T-cell (primary cell): ENCODE measurements around the gene LGR6. TPM values are rescaled to one million over a fixed set of nuclear protein-coding genes. Genes with fewer than 3 reads are reported as not detected.
"Not testable (repeated sequence)": the region's sequence is repeated elsewhere in the genome, so short reads cannot be mapped to it uniquely, and the experiment has no call there.

ENCODE experiments used
- ATAC-seq, 4 experiments: fragments of 200-7000 bp in 3 of 4; fragments of 150-1000 bp in 1 of 4; cut with Tn5 transposase; replicated peaks in 1 of 4; 1 replicate in 3 of 4; 2 replicates in 1 of 4; pipeline ENCODE4 v1.10.0; 2021; ENCODE audit warnings: moderate library complexity in 3 of 4, mild to moderate bottlenecking in 2 of 4, moderate number of reproducible peaks in 1 of 4
- CTCF ChIA-PET, 2 donors: fragments of 300-600 bp; sonication (Branson Sonifier 250); formaldehyde crosslinking; loops; one replicate each; lab custom pipeline; 2022; ENCODE audit warnings: antibody characterized with exemption in 2 of 2; lab: Charles Lee
- POLR2A ChIA-PET, 2 donors: fragments of 300-600 bp; sonication (Branson Sonifier 250); formaldehyde crosslinking; loops; one replicate each; lab custom pipeline; 2022; ENCODE audit warnings: antibody characterized with exemption in 2 of 2; lab: Charles Lee
- DNase-seq, 35 experiments: peaks; one replicate each; pipeline versions ENCODE4 v3.0.0 to v3.0.0-alpha.2; 2013 to 2023
- H3K27ac ChIP-seq: one replicate; pipeline ENCODE4 v1.5.1; 2013; ENCODE audit warnings: low read length
- H3K27me3 ChIP-seq, 2 experiments: replicated peaks in 1 of 2; 1 replicate in 1 of 2; 2 replicates in 1 of 2; pipeline versions ENCODE4 v1.6.1 to v1.7.0; 2013; ENCODE audit warnings: low read length in 1 of 2, mixed read lengths in 1 of 2; ENCODE audit not compliant: control insufficient read depth in 2 of 2, insufficient read depth in 2 of 2; ENCODE audit errors: extremely low read depth in 1 of 2
- H3K36me3 ChIP-seq, 2 donors: 1 replicate in 1 of 2; 2 replicates in 1 of 2; pipeline versions ENCODE4 v1.6.1 to v1.7.0; 2013; ENCODE audit warnings: low read length in 1 of 2; ENCODE audit not compliant: control insufficient read depth in 2 of 2, insufficient read depth in 1 of 2; ENCODE audit errors: extremely low read depth in 1 of 2
- H3K4me1 ChIP-seq, 2 experiments: 1 replicate in 1 of 2; 2 replicates in 1 of 2; pipeline versions ENCODE4 v1.6.1 to v1.7.0; 2013; ENCODE audit warnings: low read length in 2 of 2, mixed read lengths in 1 of 2; ENCODE audit not compliant: insufficient read depth in 2 of 2, control insufficient read depth in 1 of 2; ENCODE audit errors: extremely low read depth in 1 of 2
- H3K4me3 ChIP-seq, 2 donors: 1 replicate in 1 of 2; 2 replicates in 1 of 2; pipeline versions ENCODE4 v1.5.1 to v1.7.0; 2013; ENCODE audit warnings: mild to moderate bottlenecking in 2 of 2, low read length in 1 of 2, moderate library complexity in 1 of 2; ENCODE audit not compliant: control insufficient read depth in 1 of 2; ENCODE audit errors: extremely low read depth in 1 of 2
- H3K9me3 ChIP-seq: 2 replicates; pipeline ENCODE4 v1.7.0; 2013
- H3K27ac Mint-ChIP-seq, 2 donors: one replicate each; pipeline ENCODE4 v1.8.0; 2020 to 2021; ENCODE audit warnings: mild to moderate bottlenecking in 2 of 2, mixed read lengths in 2 of 2
- H3K27me3 Mint-ChIP-seq, 2 donors: one replicate each; pipeline ENCODE4 v1.8.0; 2021 to 2022; ENCODE audit warnings: mixed read lengths in 2 of 2
- H3K36me3 Mint-ChIP-seq: one replicate; pipeline ENCODE4 v1.8.0; 2021; ENCODE audit warnings: mixed read lengths
- H3K4me1 Mint-ChIP-seq, 3 donors: one replicate each; pipeline ENCODE4 v1.8.0; 2020 to 2022; ENCODE audit warnings: mixed read lengths in 3 of 3, mild to moderate bottlenecking in 1 of 3
- H3K4me3 Mint-ChIP-seq, 3 donors: one replicate each; pipeline ENCODE4 v1.8.0; 2020 to 2022; ENCODE audit warnings: mild to moderate bottlenecking in 3 of 3, mixed read lengths in 3 of 3, moderate library complexity in 3 of 3
- H3K9me3 Mint-ChIP-seq, 3 donors: one replicate each; pipeline ENCODE4 v1.8.0; 2020 to 2022; ENCODE audit warnings: mixed read lengths in 3 of 3
- WGBS: methylation state at CpG from one replicate; pipeline ENCODE4 v1.1.5; 2013; ENCODE audit warnings: missing lambda C conversion rate; ENCODE audit not compliant: insufficient coverage; 5-methylcytosine and 5-hydroxymethylcytosine counted together
- total RNA-seq, 35 experiments: library from RNA in 6 of 35; stranded (reverse) in 6 of 35; fragments of 120-200 nt in 1 of 35; gene quantifications; one replicate each; pipeline versions ENCODE4 v1.2.1 to v1.2.4 and lab custom pipeline; 2013 to 2026

The LGR6 gene, protein sequence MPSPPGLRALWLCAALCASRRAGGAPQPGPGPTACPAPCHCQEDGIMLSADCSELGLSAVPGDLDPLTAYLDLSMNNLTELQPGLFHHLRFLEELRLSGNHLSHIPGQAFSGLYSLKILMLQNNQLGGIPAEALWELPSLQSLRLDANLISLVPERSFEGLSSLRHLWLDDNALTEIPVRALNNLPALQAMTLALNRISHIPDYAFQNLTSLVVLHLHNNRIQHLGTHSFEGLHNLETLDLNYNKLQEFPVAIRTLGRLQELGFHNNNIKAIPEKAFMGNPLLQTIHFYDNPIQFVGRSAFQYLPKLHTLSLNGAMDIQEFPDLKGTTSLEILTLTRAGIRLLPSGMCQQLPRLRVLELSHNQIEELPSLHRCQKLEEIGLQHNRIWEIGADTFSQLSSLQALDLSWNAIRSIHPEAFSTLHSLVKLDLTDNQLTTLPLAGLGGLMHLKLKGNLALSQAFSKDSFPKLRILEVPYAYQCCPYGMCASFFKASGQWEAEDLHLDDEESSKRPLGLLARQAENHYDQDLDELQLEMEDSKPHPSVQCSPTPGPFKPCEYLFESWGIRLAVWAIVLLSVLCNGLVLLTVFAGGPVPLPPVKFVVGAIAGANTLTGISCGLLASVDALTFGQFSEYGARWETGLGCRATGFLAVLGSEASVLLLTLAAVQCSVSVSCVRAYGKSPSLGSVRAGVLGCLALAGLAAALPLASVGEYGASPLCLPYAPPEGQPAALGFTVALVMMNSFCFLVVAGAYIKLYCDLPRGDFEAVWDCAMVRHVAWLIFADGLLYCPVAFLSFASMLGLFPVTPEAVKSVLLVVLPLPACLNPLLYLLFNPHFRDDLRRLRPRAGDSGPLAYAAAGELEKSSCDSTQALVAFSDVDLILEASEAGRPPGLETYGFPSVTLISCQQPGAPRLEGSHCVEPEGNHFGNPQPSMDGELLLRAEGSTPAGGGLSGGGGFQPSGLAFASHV
- total RNA-seq (10 to 100 TPM in 1 of 5 donors, 1 to 10 TPM in 3, under 1 TPM in 1; 0.58 to 13.1 (median 1.8) TPM), total RNA-seq (lab: John Stamatoyannopoulos, UW) (0.05 to 12.5 (median 1.6) reads per million in 29 experiments)
- 6.7 TPM for total RNA-seq (2013)

DNA sequence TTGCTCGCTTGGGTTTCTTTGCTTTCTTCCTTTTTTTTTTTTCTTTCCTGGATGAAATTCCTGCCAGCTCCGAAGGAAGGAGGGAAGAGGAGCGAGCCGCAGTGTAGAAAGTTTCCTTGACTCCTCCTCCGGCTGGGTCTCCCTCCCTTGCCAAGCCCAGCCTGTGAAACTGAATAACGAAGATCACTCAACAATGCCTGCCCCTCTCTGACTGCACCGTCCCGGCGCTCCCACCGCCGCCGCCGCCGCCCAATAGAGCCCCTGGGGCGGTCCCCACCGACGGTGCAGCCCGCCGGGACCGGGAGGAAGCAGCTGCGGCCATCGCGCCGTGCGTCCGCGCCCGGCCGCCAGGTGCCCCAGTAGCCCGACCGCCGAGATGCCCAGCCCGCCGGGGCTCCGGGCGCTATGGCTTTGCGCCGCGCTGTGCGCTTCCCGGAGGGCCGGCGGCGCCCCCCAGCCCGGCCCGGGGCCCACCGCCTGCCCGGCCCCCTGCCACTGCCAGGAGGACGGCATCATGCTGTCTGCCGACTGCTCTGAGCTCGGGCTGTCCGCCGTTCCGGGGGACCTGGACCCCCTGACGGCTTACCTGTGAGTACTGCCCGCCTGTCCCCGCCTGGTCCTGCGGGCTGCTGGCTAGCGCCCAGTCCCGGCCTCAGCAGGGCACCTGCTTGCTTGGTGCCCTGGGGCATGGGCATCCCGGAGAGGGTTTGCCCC lies at the start of gene LGR6:
LGR6 (plus strand) TSS at position 186 of the 714 bp plus-strand sequence; CDS start at position 377, 191 bp downstream.
- H3K36me3 Mint-ChIP-seq, result no peaks in the 10 kb centered on the region

DNA sequence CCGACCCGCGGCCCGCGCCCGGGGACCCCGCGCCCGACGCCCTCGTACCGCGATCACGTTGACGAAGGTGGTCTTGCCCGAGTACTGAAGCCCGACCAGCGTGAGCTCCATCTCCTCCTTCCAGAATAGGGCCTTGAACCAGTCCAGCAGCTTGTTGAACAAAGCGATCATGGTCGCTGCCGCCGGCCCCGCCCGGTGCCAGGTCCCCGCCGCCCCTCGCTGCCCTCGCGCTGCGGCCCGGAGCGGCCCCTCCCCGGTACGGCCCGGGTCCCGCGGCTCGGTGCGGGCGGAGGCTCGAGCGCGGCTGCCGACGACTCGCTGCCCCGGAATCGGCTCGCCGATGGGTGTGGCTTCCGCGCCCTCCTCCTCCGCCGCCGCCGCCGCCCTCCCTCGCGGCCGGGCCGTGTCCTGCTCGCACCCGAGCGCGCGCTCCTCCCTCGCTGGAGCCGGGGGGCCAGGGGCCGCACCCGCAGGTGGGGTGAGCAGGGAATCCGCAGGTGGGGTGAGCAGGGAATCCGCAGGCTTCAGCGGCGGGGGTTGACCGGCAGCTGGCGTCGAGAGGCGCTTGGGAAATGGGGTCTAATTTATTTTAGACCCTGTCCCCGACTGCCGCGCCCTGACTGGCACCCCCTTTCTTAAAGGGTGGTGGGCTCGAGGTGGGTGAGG lies 49.1 kb upstream of the LGR6 start, which contains the start of gene ARL8A:
ARL8A (minus strand) TSS at position 336 of the 666 bp plus-strand sequence; CDS start at position 171, 165 bp downstream.
- peak; percentile 77 to 89 (median 84) for ATAC-seq
- H3K27ac ChIP-seq, result peak within 1 kb of the TSS; percentile 67
- H3K4me1 Mint-ChIP-seq, result peaks cover 25 to 46% (median 35%) of the 10 kb centered on the region in 3 donors
- under 1% methylated on average over 72 of the region's 82 CpGs for WGBS
- H3K4me1 ChIP-seq, result peaks cover 2 to 42% of the 10 kb centered on the region in 2 experiments
- peak in 33 of 35 experiments; percentile 31 to 77 (median 54) for DNase-seq
- peak within 1 kb of the TSS; percentile 95 to 98 (median 98) for H3K4me3 Mint-ChIP-seq
- no peaks in the 10 kb centered on the region for H3K27me3 ChIP-seq
- H3K36me3 Mint-ChIP-seq, result peaks cover 9% of the 10 kb centered on the region
- peak within 1 kb of the TSS; percentile 96 to 98 for H3K27ac Mint-ChIP-seq
- H3K9me3 Mint-ChIP-seq, result no peaks in the 10 kb centered on the region
- H3K27me3 Mint-ChIP-seq, result no peaks in the 10 kb centered on the region
- POLR2A ChIA-PET, result no interaction called here
- peak within 1 kb of the TSS; percentile 79 to 84 for H3K4me3 ChIP-seq
- H3K36me3 ChIP-seq, result peaks cover 18 to 29% of the 10 kb centered on the region in 2 donors
- no peaks in the 10 kb centered on the region for H3K9me3 ChIP-seq
- CTCF ChIA-PET, result interaction anchor here in 1 of 2 donors (1.6 to 2.1 kb wide), 2 partner anchors 9 to 11 kb away, joined by 6 to 11 read pairs; no protein-coding TSS in a partner anchor

More for the DNA sequence above, at the start of gene LGR6:
- POLR2A ChIA-PET, result no interaction called here
- Mint-ChIP-seq H3K9me3 (no peaks in the 10 kb centered on the region), H3K27me3 (peaks cover 21 to 32% of the 10 kb centered on the region in 2 donors), H3K4me1 (peaks cover 9 to 16% (median 11%) of the 10 kb centered on the region in 3 donors), H3K4me3 (no peak within 1 kb of the TSS), H3K27ac (no peak within 1 kb of the TSS)
- Histone ChIP-seq H3K4me3 (no peak within 1 kb of the TSS), H3K9me3 (no peaks in the 10 kb centered on the region), H3K36me3 (no peaks in the 10 kb centered on the region), H3K27me3 (peaks cover 0 to 32% of the 10 kb centered on the region in 2 experiments), H3K4me1 (peaks cover 2 to 45% of the 10 kb centered on the region in 2 experiments), H3K27ac (no peak within 1 kb of the TSS)
- 8% methylated on average over 55 of the region's 61 CpGs for WGBS
- CTCF ChIA-PET, result interaction anchor here in 1 of 2 donors (1.0 to 1.8 kb wide), 4 partner anchors 45 to 526 kb away, joined by 3 to 17 read pairs (median 4); no protein-coding TSS in a partner anchor
- DNase-seq, result peak in 1 of 35 experiments; percentile 17
- peak in 1 of 4 experiments; percentile 26 for ATAC-seq

DNA sequence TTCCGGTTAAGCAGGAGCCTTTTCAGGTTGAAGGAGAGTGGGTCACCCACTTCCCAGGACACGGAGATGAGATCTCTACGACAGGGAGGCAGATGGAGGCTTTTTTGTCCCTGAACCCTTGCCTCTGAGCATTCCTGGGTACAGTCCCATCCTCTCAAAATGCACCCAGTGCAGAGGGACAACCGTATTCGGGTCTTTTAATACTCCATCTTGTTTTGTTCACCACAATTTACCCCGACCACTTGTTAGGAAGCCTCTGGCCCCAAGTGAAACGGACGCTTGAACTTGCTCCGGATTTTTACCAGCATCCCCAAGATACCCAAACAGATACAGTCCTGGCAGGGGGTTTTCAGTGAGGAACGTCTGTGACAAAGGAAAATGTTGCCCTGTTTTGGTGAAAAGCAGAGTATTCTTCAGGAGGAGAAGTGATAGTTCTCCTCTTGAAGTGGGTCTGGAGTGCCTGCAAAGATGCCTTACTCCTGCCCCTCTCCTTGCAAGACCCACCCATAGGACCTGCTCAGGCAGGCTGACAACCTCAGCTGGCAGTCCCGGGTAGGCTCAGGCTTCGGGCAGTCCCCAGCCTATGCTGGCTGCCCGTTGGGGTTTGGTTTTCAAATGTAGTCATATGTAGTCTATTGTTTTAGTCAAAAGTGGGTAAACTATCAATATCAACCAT lies 48.4 kb upstream of the LGR6 start:
- WGBS, result 5% methylated on average over 5 of the region's 13 CpGs
- Mint-ChIP-seq H3K27me3 (no peaks in the 10 kb centered on the region), H3K9me3 (no peaks in the 10 kb centered on the region), H3K36me3 (peaks cover 9% of the 10 kb centered on the region), H3K27ac (peak overlapping the region; percentile 88 to 90), H3K4me1 (peaks cover 25 to 46% (median 35%) of the 10 kb centered on the region in 3 donors), H3K4me3 (peak overlapping the region; percentile 77 to 98 (median 87))
- Histone ChIP-seq H3K27ac (peak overlapping the region; percentile 67), H3K4me3 (peak overlapping the region; percentile 66 to 84), H3K27me3 (no peaks in the 10 kb centered on the region), H3K36me3 (peaks cover 20 to 34% of the 10 kb centered on the region in 2 donors), H3K4me1 (peaks cover 2 to 39% of the 10 kb centered on the region in 2 experiments), H3K9me3 (no peaks in the 10 kb centered on the region)
- POLR2A ChIA-PET, result no interaction called here
- ATAC-seq, result peak in 1 of 4 experiments; percentile 19
- CTCF ChIA-PET, result interaction anchor here (0.5 to 1.3 kb wide), 3 partner anchors 10 to 429 kb away, joined by 3 to 7 read pairs (median 4); no protein-coding TSS in a partner anchor
- DNase-seq, result peak in 1 of 35 experiments; percentile 41

DNA sequence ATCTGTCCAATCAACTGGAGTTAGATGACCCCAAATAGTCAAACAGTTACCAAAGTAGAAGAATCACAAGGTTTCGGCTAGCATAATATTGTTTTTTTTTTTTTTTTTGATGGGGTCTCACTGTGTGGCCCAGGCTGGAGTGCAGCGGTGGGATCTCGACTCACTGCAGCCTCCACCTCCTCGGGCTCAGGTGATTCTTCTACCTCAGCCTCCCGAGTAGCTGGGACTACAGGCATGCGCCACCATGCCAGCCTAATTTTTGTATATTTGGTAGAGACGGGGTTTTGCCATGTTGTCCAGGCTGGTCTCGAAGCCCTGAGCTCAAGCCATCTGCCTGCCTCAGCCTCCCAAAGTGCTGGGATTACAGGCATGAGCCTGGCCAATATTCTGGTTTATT lies 47.9 kb upstream of the LGR6 start:
- WGBS, result 83% methylated on average over 1 of the region's 8 CpGs
- H3K4me1 ChIP-seq, result peaks cover 2 to 37% of the 10 kb centered on the region in 2 experiments
- Mint-ChIP-seq H3K36me3 (peaks cover 12% of the 10 kb centered on the region), H3K4me1 (peaks cover 28 to 43% (median 32%) of the 10 kb centered on the region in 3 donors), H3K4me3 (peak overlapping the region; percentile 77 to 98 (median 87)), H3K27ac (peak overlapping the region; percentile 88 to 90)
- peak overlapping the region; percentile 67 for H3K27ac ChIP-seq
- H3K36me3 ChIP-seq, result peaks cover 25 to 39% of the 10 kb centered on the region in 2 donors
- POLR2A ChIA-PET, DNase-seq, H3K27me3 Mint-ChIP-seq, H3K9me3 ChIP-seq, ATAC-seq, H3K9me3 Mint-ChIP-seq, H3K27me3 ChIP-seq: not testable (repeated sequence)
- CTCF ChIA-PET, result interaction anchor here (0.5 to 1.3 kb wide), 4 partner anchors 9 to 428 kb away, joined by 3 to 7 read pairs (median 4); partner anchors contain the start of gene UBE2T (in 1 of the 2)
- H3K4me3 ChIP-seq, result peak overlapping the region in 1 of 2 donors; percentile 66

DNA sequence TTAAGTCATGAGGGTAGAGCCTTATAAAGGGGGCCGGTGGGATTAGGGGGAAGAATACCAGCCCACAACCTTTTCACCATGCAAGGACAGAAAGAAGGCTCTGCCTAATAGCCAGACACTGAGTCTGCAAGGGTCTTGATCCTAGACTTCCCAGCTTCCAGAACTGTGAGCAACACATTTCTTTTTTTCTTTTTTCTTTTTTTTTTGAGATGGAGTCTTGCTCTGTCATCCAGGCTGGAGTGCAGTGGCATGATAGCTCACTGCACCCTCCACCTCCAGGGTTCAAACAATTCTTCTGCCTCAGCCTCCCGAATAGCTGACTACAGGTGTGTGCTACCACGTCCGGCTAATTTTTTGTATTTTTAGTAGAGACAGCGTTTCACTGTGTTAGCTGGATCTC lies 47.3 kb upstream of the LGR6 start:
- CTCF ChIA-PET, result interaction anchor here (0.6 to 1.3 kb wide), 4 partner anchors 9 to 196 kb away, joined by 3 to 7 read pairs (median 3); partner anchors contain the start of gene UBE2T (in 1 of the 2)
- 64% methylated on average over 4 of the region's 5 CpGs for WGBS
- H3K4me3 ChIP-seq, result no peak overlapping the region
- ATAC-seq (no peak), DNase-seq (no peak)
- Mint-ChIP-seq H3K4me3 (peak overlapping the region; percentile 44 to 98 (median 87)), H3K36me3 (peaks cover 18% of the 10 kb centered on the region), H3K9me3 (no peaks in the 10 kb centered on the region), H3K4me1 (peaks cover 27 to 42% (median 33%) of the 10 kb centered on the region in 3 donors), H3K27me3 (no peaks in the 10 kb centered on the region), H3K27ac (peak overlapping the region; percentile 55 to 64)
- H3K36me3 ChIP-seq, result peaks cover 25 to 45% of the 10 kb centered on the region in 2 donors
- H3K27ac ChIP-seq, result no peak overlapping the region
- POLR2A ChIA-PET, result no interaction called here
- no peaks in the 10 kb centered on the region for H3K27me3 ChIP-seq
- H3K4me1 ChIP-seq, result peaks cover 2 to 32% of the 10 kb centered on the region in 2 experiments
- no peaks in the 10 kb centered on the region for H3K9me3 ChIP-seq
